Measurements from ENCODE around the gene ULBP2. TPM values are rescaled to one million over a fixed set of nuclear protein-coding genes. Genes with fewer than 3 reads are reported as not detected.
"Not testable (repeated sequence)": the region's sequence is repeated elsewhere in the genome, so short reads cannot be mapped to it uniquely, and the experiment has no call there.

The ULBP2 gene
- total RNA-seq, 2 donors from 2014 or later, result 0.26 TPM; not detected in 1

DNA sequence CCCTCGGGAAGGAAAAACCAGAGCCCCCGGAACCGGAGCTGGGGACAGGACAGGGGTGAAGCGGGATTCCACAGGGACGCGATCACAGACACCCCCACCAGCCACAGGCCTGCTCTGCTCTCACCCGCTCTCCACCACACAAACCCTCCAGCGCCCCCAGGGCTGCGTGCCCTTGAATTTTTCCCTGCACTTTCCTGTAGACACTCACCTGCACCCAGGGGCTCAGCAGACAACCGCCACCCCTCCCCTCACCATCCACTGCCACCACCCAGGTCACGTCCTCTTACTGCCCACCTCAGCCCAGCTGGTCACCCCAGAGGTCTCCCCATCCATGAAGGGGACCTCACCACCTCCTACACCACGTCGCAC lies 631 bp downstream of the ULBP2 start:
- ATAC-seq, result no peak
- Histone ChIP-seq H3K27me3 (peaks cover 0 to 21% of the 10 kb centered on the region in 2 donors), H3K4me1 (peaks cover 23% of the 10 kb centered on the region), H3K36me3 (replicated peaks in 1 of 2; ENCODE audit: insufficient read depth in 1 of 2, low read depth in 2 of 2) (no peaks in the 10 kb centered on the region), H3K27ac (no peak overlapping the region), H3K9me3 (no peaks in the 10 kb centered on the region), H3K4me3 (no peak overlapping the region)
- TF ChIP-seq, protein P1, sequence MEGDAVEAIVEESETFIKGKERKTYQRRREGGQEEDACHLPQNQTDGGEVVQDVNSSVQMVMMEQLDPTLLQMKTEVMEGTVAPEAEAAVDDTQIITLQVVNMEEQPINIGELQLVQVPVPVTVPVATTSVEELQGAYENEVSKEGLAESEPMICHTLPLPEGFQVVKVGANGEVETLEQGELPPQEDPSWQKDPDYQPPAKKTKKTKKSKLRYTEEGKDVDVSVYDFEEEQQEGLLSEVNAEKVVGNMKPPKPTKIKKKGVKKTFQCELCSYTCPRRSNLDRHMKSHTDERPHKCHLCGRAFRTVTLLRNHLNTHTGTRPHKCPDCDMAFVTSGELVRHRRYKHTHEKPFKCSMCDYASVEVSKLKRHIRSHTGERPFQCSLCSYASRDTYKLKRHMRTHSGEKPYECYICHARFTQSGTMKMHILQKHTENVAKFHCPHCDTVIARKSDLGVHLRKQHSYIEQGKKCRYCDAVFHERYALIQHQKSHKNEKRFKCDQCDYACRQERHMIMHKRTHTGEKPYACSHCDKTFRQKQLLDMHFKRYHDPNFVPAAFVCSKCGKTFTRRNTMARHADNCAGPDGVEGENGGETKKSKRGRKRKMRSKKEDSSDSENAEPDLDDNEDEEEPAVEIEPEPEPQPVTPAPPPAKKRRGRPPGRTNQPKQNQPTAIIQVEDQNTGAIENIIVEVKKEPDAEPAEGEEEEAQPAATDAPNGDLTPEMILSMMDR (IDR thresholded peaks at IDR 0.05), result no peak
- no peak for TF ChIP-seq POLR2A (IDR thresholded peaks at IDR 0.05)
- DNase-seq, result no peak
- intact Hi-C loops (cut with DNase I), result no loop called here
- 27 to 64% methylated on average over 7 to 13 of the region's 13 CpGs for WGBS, 2 donors

DNA sequence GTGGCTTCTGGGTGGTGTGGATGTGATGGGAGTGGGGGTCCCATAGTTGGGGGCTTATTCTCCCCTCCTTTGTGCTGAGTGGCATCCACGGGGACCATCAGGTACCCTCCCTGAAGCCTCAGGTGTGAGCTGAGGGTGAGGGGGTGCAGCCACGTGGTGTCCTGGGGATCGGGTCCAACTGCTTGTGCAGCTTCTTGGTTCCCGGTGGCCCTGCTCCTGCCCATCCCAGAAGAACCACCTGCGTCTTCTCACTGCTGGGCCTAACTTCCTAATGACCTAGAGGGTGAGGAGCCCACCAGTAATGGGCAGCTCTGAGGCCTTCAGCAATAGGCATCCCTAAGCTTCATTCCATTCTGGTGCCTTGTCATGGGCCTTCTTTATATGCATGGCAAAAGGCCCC lies 1.5 kb downstream of the ULBP2 start:
- H3K4me3 ChIP-seq; intact Hi-C loops (cut with DNase I); H3K27ac ChIP-seq; DNase-seq; ATAC-seq; H3K9me3 ChIP-seq; H3K36me3 ChIP-seq (replicated peaks in 1 of 2; ENCODE audit: insufficient read depth in 1 of 2, low read depth in 2 of 2): not testable (repeated sequence)
- Histone ChIP-seq H3K4me1 (peaks cover 19% of the 10 kb centered on the region), H3K27me3 (peaks cover 0 to 20% of the 10 kb centered on the region in 2 donors)
- 63 to 90% methylated on average over 2 to 4 of the region's 5 CpGs for WGBS, 2 donors

DNA sequence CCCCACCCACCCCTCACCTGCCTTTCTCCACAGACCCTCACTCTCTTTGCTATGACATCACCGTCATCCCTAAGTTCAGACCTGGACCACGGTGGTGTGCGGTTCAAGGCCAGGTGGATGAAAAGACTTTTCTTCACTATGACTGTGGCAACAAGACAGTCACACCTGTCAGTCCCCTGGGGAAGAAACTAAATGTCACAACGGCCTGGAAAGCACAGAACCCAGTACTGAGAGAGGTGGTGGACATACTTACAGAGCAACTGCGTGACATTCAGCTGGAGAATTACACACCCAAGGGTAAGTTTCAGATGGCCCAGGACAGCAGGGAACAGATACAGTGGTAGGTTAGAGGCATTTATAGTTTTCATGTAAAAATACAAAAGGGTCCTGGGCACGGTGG lies 3.5 kb downstream of the ULBP2 start:
- 58 to 72% methylated on average over 3 of the region's 6 CpGs for WGBS, 2 donors
- H3K4me1 ChIP-seq; H3K27me3 ChIP-seq; H3K4me3 ChIP-seq; ATAC-seq; DNase-seq; H3K27ac ChIP-seq; intact Hi-C loops (cut with DNase I); H3K9me3 ChIP-seq; H3K36me3 ChIP-seq (replicated peaks in 1 of 2; ENCODE audit: insufficient read depth in 1 of 2, low read depth in 2 of 2): not testable (repeated sequence)

DNA sequence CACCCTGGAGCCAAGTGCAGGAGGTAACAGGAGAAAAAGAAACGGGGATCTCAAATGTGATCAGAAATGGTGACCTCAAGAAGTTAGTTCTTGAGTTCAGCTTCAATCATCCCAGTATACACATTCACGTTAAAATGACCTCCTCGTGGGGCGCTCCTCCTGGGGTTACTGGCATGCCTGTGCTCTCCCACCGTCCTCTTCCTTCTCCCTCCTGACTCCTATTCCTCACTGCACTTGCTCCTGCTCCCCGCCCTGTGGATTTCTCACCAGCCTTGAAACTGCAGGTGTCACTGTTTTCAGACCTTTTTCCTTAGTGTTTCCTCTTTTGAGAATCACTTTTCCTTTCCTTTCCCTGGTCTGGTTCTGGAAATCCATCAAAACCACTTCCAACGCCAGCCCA lies 4.8 kb downstream of the ULBP2 start:
- H3K27me3 ChIP-seq; H3K4me3 ChIP-seq; H3K36me3 ChIP-seq (replicated peaks in 1 of 2; ENCODE audit: insufficient read depth in 1 of 2, low read depth in 2 of 2); ATAC-seq; H3K27ac ChIP-seq; H3K4me1 ChIP-seq; H3K9me3 ChIP-seq; intact Hi-C loops (cut with DNase I); DNase-seq: not testable (repeated sequence)
- 55 to 63% methylated on average over 7 of the region's 7 CpGs for WGBS, 2 donors

DNA sequence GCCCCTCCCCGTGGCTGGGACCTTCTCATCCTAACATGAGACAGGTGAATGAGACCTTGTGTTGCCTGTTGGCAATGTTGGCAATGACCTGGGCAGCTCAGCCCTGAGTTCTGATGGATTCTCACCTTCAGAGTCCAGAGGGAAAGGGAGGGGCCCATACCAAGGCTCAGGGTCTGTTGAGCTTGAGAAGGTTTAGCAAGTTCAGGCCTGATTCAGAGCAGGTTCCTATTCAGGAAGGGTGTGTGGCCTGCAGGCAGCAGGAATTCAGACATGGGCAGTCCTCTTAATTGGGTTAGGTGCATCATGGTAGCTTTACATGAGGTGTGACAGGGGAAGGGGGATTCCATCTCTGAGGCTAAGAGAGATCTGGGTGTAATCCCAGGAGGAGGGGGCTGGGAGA lies 5.7 kb downstream of the ULBP2 start:
- ATAC-seq; H3K27me3 ChIP-seq; H3K27ac ChIP-seq; H3K4me3 ChIP-seq; DNase-seq; H3K36me3 ChIP-seq (replicated peaks in 1 of 2; ENCODE audit: insufficient read depth in 1 of 2, low read depth in 2 of 2); intact Hi-C loops (cut with DNase I); H3K9me3 ChIP-seq; H3K4me1 ChIP-seq: not testable (repeated sequence)
- WGBS, 2 donors, result 40% methylated on average over 1 of the region's 1 CpG; no CpG with 5 or more reads in 1 of the 2 donors

DNA sequence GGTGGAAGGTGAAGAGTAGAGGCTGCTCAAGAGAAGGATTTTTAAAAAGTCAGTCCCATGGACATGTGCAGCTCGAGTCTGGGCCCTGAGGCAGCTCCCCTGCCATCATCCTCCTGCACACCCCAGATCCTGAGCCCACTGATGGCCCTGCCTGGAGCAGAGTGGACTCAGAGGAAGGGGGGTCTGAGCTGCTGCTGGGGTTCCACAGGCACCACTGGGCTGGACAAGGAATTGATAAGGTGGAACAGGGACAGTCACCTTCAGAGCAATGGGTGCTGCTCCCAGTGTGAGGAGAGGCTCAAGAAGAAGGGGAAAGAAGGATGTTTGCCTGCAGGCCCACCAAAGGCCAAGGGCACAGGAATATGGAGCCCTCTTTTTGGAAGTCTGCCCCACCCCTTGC lies 6.2 kb downstream of the ULBP2 start:
- Histone ChIP-seq H3K4me3 (no peak overlapping the region), H3K27me3 (peaks cover 0 to 4% of the 10 kb centered on the region in 2 donors), H3K4me1 (no peaks in the 10 kb centered on the region), H3K36me3 (replicated peaks in 1 of 2; ENCODE audit: insufficient read depth in 1 of 2, low read depth in 2 of 2) (no peaks in the 10 kb centered on the region), H3K27ac (no peak overlapping the region), H3K9me3 (no peaks in the 10 kb centered on the region)
- no peak for TF ChIP-seq POLR2A (IDR thresholded peaks at IDR 0.05)
- TF ChIP-seq, protein P1 (IDR thresholded peaks at IDR 0.05), result no peak
- ATAC-seq (no peak), DNase-seq (no peak)
- intact Hi-C loops (cut with DNase I), result no loop called here
- 63 to 64% methylated on average over 1 of the region's 1 CpG for WGBS, 2 donors

DNA sequence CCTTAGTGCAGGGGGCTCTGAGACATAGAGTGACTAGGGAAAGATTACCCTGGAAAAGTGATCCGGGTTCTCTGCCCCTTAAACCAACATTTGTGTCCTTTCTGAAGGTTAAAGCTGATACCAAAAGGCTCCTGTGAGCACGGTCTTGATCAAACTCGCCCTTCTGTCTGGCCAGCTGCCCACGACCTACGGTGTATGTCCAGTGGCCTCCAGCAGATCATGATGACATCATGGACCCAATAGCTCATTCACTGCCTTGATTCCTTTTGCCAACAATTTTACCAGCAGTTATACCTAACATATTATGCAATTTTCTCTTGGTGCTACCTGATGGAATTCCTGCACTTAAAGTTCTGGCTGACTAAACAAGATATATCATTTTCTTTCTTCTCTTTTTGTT lies 6.8 kb downstream of the ULBP2 start:
- no peak for DNase-seq
- 71 to 73% methylated on average over 5 of the region's 5 CpGs for WGBS, 2 donors
- H3K27me3 ChIP-seq, result peaks cover 0 to 4% of the 10 kb centered on the region in 2 donors

More for the DNA sequence above, 6.8 kb downstream of the ULBP2 start:
- Histone ChIP-seq H3K36me3 (replicated peaks in 1 of 2; ENCODE audit: insufficient read depth in 1 of 2, low read depth in 2 of 2) (no peaks in the 10 kb centered on the region), H3K4me1 (no peaks in the 10 kb centered on the region), H3K9me3 (no peaks in the 10 kb centered on the region), H3K27ac (no peak overlapping the region), H3K4me3 (no peak overlapping the region)
- intact Hi-C loops (cut with DNase I), result no loop called here
- ATAC-seq, result no peak
- TF ChIP-seq POLR2A (IDR thresholded peaks at IDR 0.05), result no peak
